Measurements from ENCODE around the gene PLA2G4C.

GRCh38 chr19:48004236-48004635, 106.4 kb downstream of the PLA2G4C start:
- no peak for TF ChIP-seq CTCF (IDR thresholded peaks at IDR 0.05; ENCODE audit: low read length)
- no peak for TF ChIP-seq EZH2 (IDR thresholded peaks at IDR 0.05; ENCODE audit: borderline replicate concordance, low read length)

Data from OCI-LY1 (cell line).